ENCODE results near the gene BOLA2B.
"Not testable (repeated sequence)": the region's sequence is repeated elsewhere in the genome, so short reads cannot be mapped to it uniquely, and the experiment has no call there.

- not testable (repeated sequence) for TF ChIP-seq CTCF (IDR thresholded peaks at IDR 0.05; ENCODE audit: poor library complexity, severe bottlenecking); TAF1 (IDR thresholded peaks at IDR 0.05; ENCODE audit: low read depth); EP300 (conservative IDR thresholded peaks at IDR 0.05; ENCODE audit: poor library complexity, severe bottlenecking)
These were observed 2.3 kb downstream of the BOLA2B start for GRCh38 chr16:30191158-30191557.

All from neural cell (in vitro differentiated cells).